HepG2 (cell line): ENCODE measurements around the gene EIF2AK2. TPM values are rescaled to one million over a fixed set of nuclear protein-coding genes. Genes with fewer than 3 reads are reported as not detected.

ENCODE experiments used
- ATAC-seq: fragments of 200-7000 bp; cut with Tn5 transposase; 3 replicates; pipeline ENCODE4 v1.9.1; 2020; ENCODE audit warnings: mild to moderate bottlenecking, moderate library complexity
- BruUV-seq: library from RNA; stranded (reverse); fragments of 400-500 nt; replicated peaks from 2 replicates; lab custom pipeline; 2021; lab: Mats Ljungman, UMichigan
- CTCF ChIA-PET: fragments of 300-600 bp; formaldehyde crosslinking; extraction: SDS; loops from one replicate; lab custom pipeline; 2021; ENCODE audit warnings: low total read pairs, inconsistent platforms, low intra/inter-chr PET ratio; lab: Yijun Ruan, JAX
- POLR2A ChIA-PET: fragments of 350-600 bp; sonication (Branson Sonifier 250); formaldehyde crosslinking; loops from one replicate; lab custom pipeline; 2020; ENCODE audit warnings: antibody characterized with exemption, inconsistent platforms; lab: Yijun Ruan, JAX
- DNase-seq: peaks from one replicate; pipeline ENCODE4 v3.0.0-alpha.2; 2015; ENCODE audit warnings: low spot score
- FAIRE-seq: peaks from 3 replicates; lab custom pipeline; 2011; peaks lifted over from hg19 to GRCh38; lab: Jason Lieb, UNC
- H2AFZ ChIP-seq: one replicate; pipeline ENCODE4 v1.6.1; 2011; ENCODE audit warnings: low read length, inconsistent platforms
- H3K27ac ChIP-seq: fragments of 300-600 bp; 3 replicates; pipeline ENCODE4 v1.8.0; 2011; ENCODE audit warnings: mixed run types, mild to moderate bottlenecking, mixed read lengths, low read length, inconsistent platforms; ENCODE audit not compliant: insufficient read depth; ENCODE audit errors: extremely low read length
- H3K27me3 ChIP-seq, 2 experiments: fragments of 200-600 bp in 1 of 2; 2 replicates in 1 of 2; 3 replicates in 1 of 2; pipeline versions ENCODE4 v1.6.0 to v1.8.0; 2011; ENCODE audit warnings: low read length in 2 of 2, mild to moderate bottlenecking in 2 of 2, moderate library complexity in 2 of 2, inconsistent platforms in 1 of 2; ENCODE audit not compliant: insufficient read depth in 2 of 2, control insufficient read depth in 1 of 2
- H3K36me3 ChIP-seq, 2 experiments: fragments of 200-600 bp in 1 of 2; replicated peaks in 1 of 2; 2 replicates in 1 of 2; 3 replicates in 1 of 2; pipeline versions ENCODE4 v1.5.1 to v1.8.0; 2011; ENCODE audit warnings: low read length in 2 of 2, inconsistent platforms in 1 of 2; ENCODE audit not compliant: insufficient read depth in 2 of 2, control insufficient read depth in 1 of 2
- H3K4me1 ChIP-seq: 2 replicates; pipeline ENCODE4 v1.5.1; 2012; ENCODE audit warnings: low read length, inconsistent platforms; ENCODE audit not compliant: insufficient read depth
- H3K4me2 ChIP-seq: 2 replicates; pipeline ENCODE4 v1.6.0; 2011; ENCODE audit warnings: low read depth, low read length, inconsistent platforms
- H3K4me3 ChIP-seq, 3 experiments: fragments of 200-600 bp in 1 of 3; sonication (generic), shearing (Covaris generic) in 1 of 3; replicated peaks in 1 of 3; 2 replicates each; pipeline ENCODE4 v1.5.1; 2011 to 2016; ENCODE audit warnings: low read length in 3 of 3, inconsistent platforms in 2 of 3, low read depth in 2 of 3, mild to moderate bottlenecking in 2 of 3, control low read depth in 1 of 3, mixed read lengths in 1 of 3; ENCODE audit not compliant: insufficient read depth in 1 of 3
- H3K79me2 ChIP-seq: one replicate; pipeline ENCODE4 v1.6.1; 2011; ENCODE audit warnings: low read length, inconsistent platforms; ENCODE audit not compliant: insufficient read depth
- H3K9ac ChIP-seq: 2 replicates; pipeline ENCODE4 v1.6.0; 2011; ENCODE audit warnings: mild to moderate bottlenecking, low read depth, low read length, inconsistent platforms; ENCODE audit not compliant: insufficient read depth
- H3K9me3 ChIP-seq: 2 replicates; pipeline ENCODE4 v1.5.1; 2012; ENCODE audit warnings: mild to moderate bottlenecking, low read length
- H4K20me1 ChIP-seq: 2 replicates; pipeline ENCODE4 v1.6.0; 2011; ENCODE audit warnings: inconsistent platforms, mild to moderate bottlenecking, low read length, moderate library complexity; ENCODE audit not compliant: insufficient read depth
- MIXL1 ChIP-seq: IDR thresholded peaks from 2 replicates; pipeline ENCODE4 v1.6.1; 2016
- SOX6 ChIP-seq, 2 experiments: fragments of 450-650 bp in 1 of 2; sonication (generic) in 1 of 2; formaldehyde crosslinking in 1 of 2; IDR thresholded peaks; 2 replicates each; pipeline versions ENCODE4 v1.4.0 to v1.6.1; 2017 to 2020; ENCODE audit warnings: antibody characterized with exemption in 1 of 2, mild to moderate bottlenecking in 1 of 2, missing genetic modification reagents in 1 of 2
- SRSF9 ChIP-seq: fragments of 200-400 bp; formaldehyde crosslinking; IDR thresholded peaks from 2 replicates; pipeline ENCODE4 v1.6.1; 2018; ENCODE audit warnings: borderline replicate concordance, mild to moderate bottlenecking, low read depth, low read length; ENCODE audit not compliant: insufficient read depth, poor library complexity, severe bottlenecking
- UBTF ChIP-seq: sonication (generic); formaldehyde crosslinking; IDR thresholded peaks from 2 replicates; pipeline ENCODE4 v1.4.0; 2020; ENCODE audit warnings: mild to moderate bottlenecking, missing genetic modification reagents
- ZFP36L2 ChIP-seq: sonication (generic); formaldehyde crosslinking; IDR thresholded peaks from 2 replicates; pipeline ENCODE4 v1.4.0; 2020; ENCODE audit warnings: missing genetic modification reagents
- ZNF282 ChIP-seq: fragments of 450-650 bp; IDR thresholded peaks from 2 replicates; pipeline ENCODE4 v1.6.1; 2018; ENCODE audit not compliant: partially characterized antibody
- ZNF326 ChIP-seq: sonication (generic); formaldehyde crosslinking; IDR thresholded peaks from 2 replicates; pipeline ENCODE4 v1.4.0; 2020; ENCODE audit warnings: missing genetic modification reagents, borderline replicate concordance
- ZNF615 ChIP-seq: sonication (generic); formaldehyde crosslinking; IDR thresholded peaks from 2 replicates; pipeline ENCODE4 v1.5.0; 2020; ENCODE audit warnings: mild to moderate bottlenecking, missing genetic modification reagents, borderline replicate concordance
- WGBS: methylation state at CpG from one replicate; pipeline ENCODE4 v1.1.6; 2017; ENCODE audit warnings: low lambda C conversion rate; 5-methylcytosine and 5-hydroxymethylcytosine counted together
- in situ Hi-C: cut with HindIII; loops from 2 replicates; pipeline ENCODE4 v1.10.0; 2017; ENCODE audit warnings: low pct_unique_long_range_greater_than_20kb; ENCODE audit not compliant: extremely low pct_ligation_motif_present
- intact Hi-C: fragments of 100-400 bp; cut with micrococcal nuclease; formaldehyde crosslinking; loops from one replicate; pipeline ENCODE4 v1.10.0; 2022; ENCODE audit not compliant: unreplicated experiment
- polyA plus RNA-seq, 8 experiments: library from polyadenylated mRNA; depleted of rRNA in 3 of 8; stranded (reverse) in 7 of 8; unstranded in 1 of 8; fragments of >200 nt; fragmentation: Illumina TruSeq in 4 of 8; extraction: Trizol in 4 of 8; gene quantifications; 2 replicates each; pipeline versions ENCODE4 v1.2.1 to v1.2.3, GENCODE V29; 2011 to 2016; ENCODE audit warnings: low read depth in 4 of 8, missing spikeins in 1 of 8, mixed read lengths in 1 of 8; ENCODE audit not compliant: insufficient read depth in 1 of 8
- total RNA-seq, 5 experiments: library from RNA; depleted of rRNA; stranded (reverse); fragments of >200 nt; fragmentation: Illumina TruSeq; extraction: Trizol; gene quantifications; 2 replicates each; pipeline ENCODE4 v1.2.3, GENCODE V29; 2016; ENCODE audit warnings: low read depth in 1 of 5
- TF ChIP-seq, protein P1 (sequence below): sonication (generic); formaldehyde crosslinking; IDR thresholded peaks from 2 replicates; pipeline ENCODE4 v1.4.0; 2020; ENCODE audit warnings: mild to moderate bottlenecking, low read depth, missing genetic modification reagents
- TF ChIP-seq, protein P2 (sequence below): sonication (generic); formaldehyde crosslinking; IDR thresholded peaks from 2 replicates; pipeline ENCODE4 v1.8.0; 2022; ENCODE audit warnings: mild to moderate bottlenecking, missing genetic modification reagents, borderline replicate concordance

The EIF2AK2 gene
- total and polyA plus RNA-seq, 2 of the 13 experiments (the other 11 are each of a cell fraction or from before 2014, with no cell fraction given) = 10.2 to 26.1 TPM

GRCh38 chr2:37111958-37112357 lies 44.8 kb downstream of the EIF2AK2 start:
- 91% methylated on average over 2 of the region's 2 CpGs for WGBS
- Histone ChIP-seq H3K4me2 (no peak overlapping the region), H3K9ac (no peak overlapping the region), H2AFZ (no peak overlapping the region), H4K20me1 (no peaks in the 10 kb centered on the region), H3K4me1 (no peaks in the 10 kb centered on the region), H3K27ac (no peak overlapping the region), H3K27me3 (no peaks in the 10 kb centered on the region), H3K79me2 (no peaks in the 10 kb centered on the region), H3K36me3 (peaks cover 16 to 57% of the 10 kb centered on the region in 2 experiments)
- intact Hi-C loops (no loop called here), in situ Hi-C loops (no loop called here)
- no peak for ATAC-seq
- no TSS peak for BruUV-seq
- no peak for DNase-seq
- ChIA-PET CTCF (no interaction called here), POLR2A (no interaction called here)
- FAIRE-seq = no peak
- TF ChIP-seq SOX6 (IDR thresholded peaks at IDR 0.05) = no peak
- TF ChIP-seq SOX6 (CRISPR knock-in tag; IDR thresholded peaks at IDR 0.05) = no peak
- no peak for TF ChIP-seq ZNF282
- TF ChIP-seq, protein P1, sequence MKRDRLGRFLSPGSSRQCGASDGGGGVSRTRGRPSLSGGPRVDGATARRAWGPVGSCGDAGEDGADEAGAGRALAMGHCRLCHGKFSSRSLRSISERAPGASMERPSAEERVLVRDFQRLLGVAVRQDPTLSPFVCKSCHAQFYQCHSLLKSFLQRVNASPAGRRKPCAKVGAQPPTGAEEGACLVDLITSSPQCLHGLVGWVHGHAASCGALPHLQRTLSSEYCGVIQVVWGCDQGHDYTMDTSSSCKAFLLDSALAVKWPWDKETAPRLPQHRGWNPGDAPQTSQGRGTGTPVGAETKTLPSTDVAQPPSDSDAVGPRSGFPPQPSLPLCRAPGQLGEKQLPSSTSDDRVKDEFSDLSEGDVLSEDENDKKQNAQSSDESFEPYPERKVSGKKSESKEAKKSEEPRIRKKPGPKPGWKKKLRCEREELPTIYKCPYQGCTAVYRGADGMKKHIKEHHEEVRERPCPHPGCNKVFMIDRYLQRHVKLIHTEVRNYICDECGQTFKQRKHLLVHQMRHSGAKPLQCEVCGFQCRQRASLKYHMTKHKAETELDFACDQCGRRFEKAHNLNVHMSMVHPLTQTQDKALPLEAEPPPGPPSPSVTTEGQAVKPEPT = no peak
- TF ChIP-seq SRSF9 = no peak
- no peak for TF ChIP-seq UBTF
- no peak for TF ChIP-seq MIXL1
- no peak for TF ChIP-seq ZFP36L2 (CRISPR knock-in tag)
- no peak for TF ChIP-seq ZNF326
- no peak for TF ChIP-seq ZNF615 (CRISPR knock-in tag)
- TF ChIP-seq, protein P2, sequence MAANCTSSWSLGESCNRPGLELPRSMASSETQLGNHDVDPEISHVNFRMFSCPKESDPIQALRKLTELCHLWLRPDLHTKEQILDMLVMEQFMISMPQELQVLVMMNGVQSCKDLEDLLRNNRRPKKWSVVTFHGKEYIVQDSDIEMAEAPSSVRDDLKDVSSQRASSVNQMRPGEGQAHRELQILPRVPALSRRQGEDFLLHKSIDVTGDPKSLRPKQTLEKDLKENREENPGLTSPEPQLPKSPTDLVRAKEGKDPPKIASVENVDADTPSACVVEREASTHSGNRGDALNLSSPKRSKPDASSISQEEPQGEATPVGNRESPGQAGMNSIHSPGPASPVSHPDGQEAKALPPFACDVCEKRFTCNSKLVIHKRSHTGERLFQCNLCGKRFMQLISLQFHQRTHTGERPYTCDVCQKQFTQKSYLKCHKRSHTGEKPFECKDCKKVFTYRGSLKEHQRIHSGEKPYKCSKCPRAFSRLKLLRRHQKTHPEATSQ (CRISPR knock-in tag) = no peak
- TF ChIP-seq, all 625 proteins: peak for 0
- H3K9me3 ChIP-seq = no peaks in the 10 kb centered on the region
- H3K4me3 ChIP-seq = no peak overlapping the region
